ENCODE data around the gene ADAMTSL2.

GRCh38 chr9:133509179-133510083 lies 25.1 kb upstream of the ADAMTSL2 start:
- TF ChIP-seq TAF1 (IDR thresholded peaks at IDR 0.05; ENCODE audit: borderline replicate concordance, insufficient read depth, low read length) (no peak), POLR2AphosphoS5 (IDR thresholded peaks at IDR 0.05; ENCODE audit: low read depth, low read length) (no peak), SIN3A (IDR thresholded peaks at IDR 0.05; ENCODE audit: borderline replicate concordance, insufficient read depth, low read length) (no peak)
- TF ChIP-seq, protein P1, sequence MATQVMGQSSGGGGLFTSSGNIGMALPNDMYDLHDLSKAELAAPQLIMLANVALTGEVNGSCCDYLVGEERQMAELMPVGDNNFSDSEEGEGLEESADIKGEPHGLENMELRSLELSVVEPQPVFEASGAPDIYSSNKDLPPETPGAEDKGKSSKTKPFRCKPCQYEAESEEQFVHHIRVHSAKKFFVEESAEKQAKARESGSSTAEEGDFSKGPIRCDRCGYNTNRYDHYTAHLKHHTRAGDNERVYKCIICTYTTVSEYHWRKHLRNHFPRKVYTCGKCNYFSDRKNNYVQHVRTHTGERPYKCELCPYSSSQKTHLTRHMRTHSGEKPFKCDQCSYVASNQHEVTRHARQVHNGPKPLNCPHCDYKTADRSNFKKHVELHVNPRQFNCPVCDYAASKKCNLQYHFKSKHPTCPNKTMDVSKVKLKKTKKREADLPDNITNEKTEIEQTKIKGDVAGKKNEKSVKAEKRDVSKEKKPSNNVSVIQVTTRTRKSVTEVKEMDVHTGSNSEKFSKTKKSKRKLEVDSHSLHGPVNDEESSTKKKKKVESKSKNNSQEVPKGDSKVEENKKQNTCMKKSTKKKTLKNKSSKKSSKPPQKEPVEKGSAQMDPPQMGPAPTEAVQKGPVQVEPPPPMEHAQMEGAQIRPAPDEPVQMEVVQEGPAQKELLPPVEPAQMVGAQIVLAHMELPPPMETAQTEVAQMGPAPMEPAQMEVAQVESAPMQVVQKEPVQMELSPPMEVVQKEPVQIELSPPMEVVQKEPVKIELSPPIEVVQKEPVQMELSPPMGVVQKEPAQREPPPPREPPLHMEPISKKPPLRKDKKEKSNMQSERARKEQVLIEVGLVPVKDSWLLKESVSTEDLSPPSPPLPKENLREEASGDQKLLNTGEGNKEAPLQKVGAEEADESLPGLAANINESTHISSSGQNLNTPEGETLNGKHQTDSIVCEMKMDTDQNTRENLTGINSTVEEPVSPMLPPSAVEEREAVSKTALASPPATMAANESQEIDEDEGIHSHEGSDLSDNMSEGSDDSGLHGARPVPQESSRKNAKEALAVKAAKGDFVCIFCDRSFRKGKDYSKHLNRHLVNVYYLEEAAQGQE (IDR thresholded peaks at IDR 0.05; ENCODE audit: insufficient read depth in 1 of 2, low read depth in 2 of 2, low read length in 2 of 2), result no peak
